GM18868 (cell line): ENCODE results near the gene NPC1L1.
A peak's percentile ranks its signal among the peaks of the same experiment; 100 is the strongest.

Experiments used
- ATAC-seq: cut with Tn5 transposase; IDR thresholded peaks from one replicate; pipeline ENCODE4 v1.9.1; 2021; ENCODE audit warnings: mild to moderate bottlenecking, moderate library complexity; ENCODE audit not compliant: unreplicated experiment

Gene NPC1L1

DNA sequence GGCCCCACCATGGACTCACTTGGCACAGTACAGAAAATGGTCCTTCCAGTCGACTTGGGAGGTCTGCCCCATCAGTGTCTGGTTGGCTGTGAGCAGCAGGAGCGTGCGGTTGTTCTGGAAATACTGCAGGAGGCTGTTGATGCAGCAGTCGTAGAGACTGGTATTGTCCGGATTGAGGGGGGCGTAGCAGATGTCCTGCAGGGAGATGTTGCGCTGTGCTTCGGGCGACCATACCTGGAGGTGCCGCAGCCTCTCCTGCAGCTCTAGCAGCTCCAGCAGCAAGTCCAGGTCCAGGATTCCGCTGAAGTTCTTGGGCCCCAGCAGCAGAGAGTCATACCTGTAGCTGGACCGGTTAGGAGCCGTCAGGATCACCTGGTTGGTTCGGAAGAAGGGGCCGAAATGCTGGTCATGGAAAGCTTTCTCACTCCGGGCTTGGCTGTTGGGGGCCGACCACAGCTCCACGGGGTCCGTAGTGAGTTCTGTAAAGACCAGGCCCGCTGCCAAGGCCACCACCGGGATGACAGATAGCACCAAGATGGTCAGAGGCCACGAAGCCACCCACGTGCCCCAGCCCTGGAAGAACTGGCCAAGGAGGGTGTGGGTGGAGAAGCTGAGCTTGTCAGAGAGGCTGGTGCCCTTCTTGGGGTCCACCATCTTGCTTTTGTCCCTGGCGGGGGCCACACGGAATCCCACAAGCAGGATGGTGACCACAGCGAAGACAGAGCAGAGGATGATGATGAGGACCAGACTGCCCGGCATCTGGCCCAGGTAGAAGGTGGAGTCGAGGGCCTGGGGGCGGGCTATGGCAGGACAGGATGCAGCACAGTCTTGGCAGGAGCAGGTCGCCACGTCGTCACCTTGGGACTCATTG, 2.1 kb downstream of the NPC1L1 start:
- no peak for ATAC-seq

DNA sequence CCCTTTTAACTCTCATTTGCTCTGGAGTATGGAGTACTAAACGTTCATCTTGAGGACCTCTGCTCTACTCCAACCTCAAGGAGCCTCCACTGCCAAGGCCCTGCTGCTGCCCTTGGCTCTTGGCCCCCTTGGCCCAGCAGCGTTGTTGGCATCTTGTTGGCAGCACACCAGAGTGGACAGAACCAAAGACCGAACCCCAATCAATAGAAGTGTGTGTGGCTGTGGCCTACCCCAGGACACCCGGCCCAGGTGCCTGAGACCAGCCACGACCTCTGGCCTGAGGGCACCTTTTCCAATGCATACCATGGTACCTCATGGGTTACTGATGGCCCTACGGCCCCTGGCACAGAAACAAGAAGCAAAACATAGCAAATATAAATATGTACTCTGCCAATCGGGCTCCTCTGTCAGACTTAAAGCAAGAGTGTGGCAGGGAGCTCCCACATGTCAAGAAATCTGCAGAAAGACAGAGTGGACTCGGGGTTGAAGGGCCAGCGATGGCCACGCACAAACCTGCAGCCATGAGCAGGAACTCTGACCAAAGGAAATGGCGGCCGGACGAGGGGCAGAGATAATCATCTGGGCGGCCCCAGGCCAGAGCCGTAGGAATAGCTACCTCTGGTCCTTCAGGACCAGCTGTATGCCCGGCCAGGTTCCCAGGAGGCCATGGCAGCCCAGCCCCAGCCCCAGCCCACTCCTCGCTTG, 2.9 kb downstream of the NPC1L1 start:
- no peak for ATAC-seq

DNA sequence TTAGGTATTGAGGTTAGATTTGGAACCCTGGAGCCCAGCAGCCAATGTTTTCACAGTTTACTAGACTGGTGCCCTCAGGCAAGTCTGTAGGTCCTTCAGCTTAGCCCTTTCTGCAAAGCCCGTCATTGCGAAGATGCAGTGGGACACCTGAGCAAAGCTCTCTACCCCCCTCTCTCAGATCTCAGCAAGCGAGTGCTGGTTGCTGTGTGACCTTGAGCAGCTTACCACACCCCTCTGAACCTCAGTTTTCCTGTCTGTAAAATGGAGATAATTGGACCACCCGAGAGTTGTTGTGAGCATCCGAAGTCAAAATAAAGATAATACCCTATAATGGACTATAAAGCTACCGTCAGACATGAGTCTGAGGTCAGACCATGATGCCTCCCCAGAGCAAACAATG, 3.7 kb downstream of the NPC1L1 start:
- ATAC-seq = no peak

DNA sequence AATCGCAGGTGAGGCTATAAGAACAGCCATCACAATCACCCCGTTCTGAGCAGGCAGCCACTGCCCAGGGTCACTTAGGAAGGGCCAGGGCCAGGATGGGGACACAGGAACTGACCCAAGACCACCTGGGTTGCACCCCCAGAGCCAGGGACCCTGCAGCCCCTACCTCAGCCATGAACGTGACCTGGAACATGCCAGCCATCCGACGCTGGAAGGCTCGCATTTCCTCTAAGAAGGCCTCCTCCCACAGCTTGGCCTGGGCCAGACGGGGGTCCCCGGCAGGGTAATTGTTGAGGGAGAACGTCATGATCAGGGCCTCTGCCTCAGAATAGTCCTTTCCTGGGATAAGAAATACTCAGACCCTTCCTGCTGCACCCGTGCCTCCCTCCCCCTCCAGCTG, 5.0 kb downstream of the NPC1L1 start:
- ATAC-seq = no peak

DNA sequence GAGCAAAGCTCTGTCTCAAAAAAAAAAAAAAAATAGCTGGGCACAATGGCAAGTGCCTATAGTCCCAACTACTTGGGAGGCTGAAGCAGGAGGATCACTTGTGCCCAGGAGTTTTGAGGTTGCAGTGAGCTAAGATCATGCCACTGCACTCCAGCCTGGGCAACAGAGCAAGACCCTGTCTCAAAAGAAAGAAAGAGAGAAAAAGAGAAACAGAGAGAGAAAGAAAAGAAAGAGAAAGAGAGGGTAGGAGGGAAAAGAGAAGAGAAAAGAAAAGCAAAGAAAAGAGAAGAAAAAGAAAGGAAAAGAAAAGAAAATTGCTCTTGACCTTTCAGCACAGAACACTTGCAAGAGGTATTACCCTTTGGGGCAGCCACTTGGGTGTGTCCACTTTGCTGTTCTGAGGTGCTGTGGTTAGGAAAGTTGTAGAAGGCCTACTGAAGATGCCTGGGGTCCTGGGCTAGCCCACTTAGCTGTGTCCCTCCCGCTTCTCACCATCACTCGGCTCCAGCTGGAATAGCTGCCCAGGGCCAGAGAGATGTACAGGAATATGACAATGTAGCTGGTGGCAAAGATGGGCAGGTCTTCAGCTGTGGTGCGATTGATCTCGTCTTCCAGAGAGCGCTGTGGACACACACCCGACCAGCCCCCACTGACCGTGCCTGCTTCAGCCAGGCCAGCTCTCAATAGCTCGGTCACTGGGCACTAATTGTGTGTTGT, 5.6 kb downstream of the NPC1L1 start:
- no peak for ATAC-seq

DNA sequence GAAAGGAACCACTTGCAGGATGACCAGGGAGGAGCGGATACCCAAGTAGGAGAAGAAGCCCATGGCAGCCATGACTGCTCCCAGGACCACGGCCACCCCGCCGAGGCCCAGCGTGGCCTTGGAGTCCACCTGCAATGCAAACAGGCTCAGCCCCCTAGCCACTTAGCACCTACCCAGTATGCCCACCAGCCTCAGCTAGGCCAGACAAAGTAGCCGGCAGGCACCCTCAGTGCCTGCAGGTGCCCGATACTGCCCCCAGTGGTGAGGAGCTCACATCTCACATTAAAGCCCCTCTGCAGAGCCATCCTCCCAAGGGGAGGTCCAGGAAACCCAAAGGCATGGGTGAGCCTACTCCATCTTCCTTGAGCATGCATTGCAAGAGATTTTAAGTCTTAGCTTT, 6.6 kb downstream of the NPC1L1 start:
- peak; percentile 67 for ATAC-seq

DNA sequence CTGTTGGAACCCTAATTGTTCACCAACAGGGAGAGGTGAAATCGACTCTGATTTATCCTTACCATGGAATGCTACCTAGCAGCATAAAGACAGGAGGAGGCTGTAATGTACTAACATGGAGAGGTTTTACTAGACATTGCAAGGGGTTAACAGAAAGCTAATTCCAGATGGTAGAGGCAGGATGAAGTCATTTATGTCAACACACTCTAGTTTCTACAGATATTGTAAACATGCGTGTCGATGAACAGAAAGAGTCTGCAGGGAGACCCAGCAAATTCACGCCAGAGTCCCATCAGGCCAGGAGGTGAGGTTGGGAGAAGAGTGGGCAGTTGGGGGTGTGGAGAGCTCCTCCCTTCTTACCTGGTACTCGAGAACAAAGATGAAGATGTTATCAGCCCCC, 7.0 kb downstream of the NPC1L1 start:
- no peak for ATAC-seq

DNA sequence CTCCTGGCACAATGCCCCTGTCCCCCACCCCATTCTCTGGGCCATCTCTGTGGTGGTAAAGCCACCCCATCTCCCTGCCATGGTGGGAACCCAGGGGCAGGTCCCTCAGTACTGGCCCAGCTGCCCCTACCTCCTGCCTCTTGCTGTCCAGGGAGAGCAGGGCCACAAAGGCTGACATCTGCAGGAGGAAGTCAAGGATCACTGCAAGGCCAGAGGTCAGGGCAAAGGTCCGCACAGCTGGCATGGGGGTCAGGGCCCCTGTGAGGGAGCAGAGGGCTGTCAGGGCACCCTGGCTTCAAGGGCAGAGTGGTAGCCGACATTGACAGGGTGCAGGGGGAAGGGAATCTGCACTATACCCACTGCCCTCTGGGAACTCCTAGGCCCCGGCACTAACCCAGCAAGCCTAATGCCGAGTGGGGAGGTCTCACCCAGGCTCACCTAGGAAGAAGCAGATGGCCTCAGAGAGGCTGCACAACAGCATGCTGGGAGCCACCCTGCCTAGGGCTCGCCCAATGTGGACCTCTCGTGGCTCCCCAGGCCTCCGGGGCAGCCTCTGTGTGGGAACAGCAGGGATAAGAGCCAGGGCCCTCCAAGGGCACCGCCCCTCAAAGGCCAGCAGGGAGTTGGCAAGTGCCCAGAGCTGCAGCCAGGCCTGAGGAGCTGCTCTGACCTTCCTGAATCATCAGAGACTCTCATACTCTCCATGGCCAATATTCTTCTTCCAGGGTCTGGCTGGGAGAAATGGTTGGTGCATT, 7.7 kb downstream of the NPC1L1 start:
- no peak for ATAC-seq

DNA sequence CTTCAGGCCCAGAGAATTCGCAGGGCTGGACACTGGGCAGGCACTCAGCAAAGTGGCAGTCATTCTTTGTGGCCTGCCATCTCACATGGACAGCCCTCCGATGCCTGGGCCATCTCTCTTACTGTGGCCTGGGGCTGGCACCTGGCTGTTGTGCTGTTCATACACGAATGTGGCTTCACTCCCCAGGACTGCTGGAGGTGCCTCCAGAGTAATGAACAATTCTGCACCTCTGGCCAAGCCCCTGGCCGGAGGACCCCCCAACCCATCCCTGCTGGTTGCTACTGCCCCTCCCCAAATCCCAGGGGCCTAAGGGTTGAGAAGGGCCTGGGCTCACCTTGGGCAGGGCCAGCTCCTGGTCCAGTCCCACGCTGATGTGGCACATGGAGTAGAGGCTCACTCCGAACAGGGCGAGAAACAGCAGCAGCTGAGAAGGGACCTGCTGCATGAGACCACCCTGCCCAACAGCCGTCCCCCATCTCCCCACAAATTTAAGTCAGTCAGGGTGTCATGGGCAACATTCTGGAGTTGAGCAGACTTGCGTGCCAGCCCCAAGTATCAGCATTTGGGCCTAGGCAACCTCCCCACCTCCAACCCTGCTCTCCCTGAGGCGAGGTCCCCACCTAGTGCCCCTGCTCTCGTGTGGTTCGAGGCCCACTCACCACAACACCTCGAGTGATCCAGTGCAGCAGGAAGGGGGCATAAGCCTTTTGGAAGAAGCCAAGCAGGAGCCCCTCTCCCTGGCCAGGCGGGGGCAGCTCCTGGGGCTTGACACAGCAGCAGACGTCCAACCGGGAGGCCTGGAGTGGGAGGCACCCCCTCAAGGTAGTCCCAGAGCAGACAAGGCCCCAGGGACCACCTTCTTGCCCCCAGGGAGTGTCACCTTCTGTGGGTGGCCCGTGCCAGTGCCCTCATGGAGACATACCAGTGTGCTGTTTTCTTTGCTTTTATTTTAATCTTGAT, 9.4 kb downstream of the NPC1L1 start:
- no peak for ATAC-seq

DNA sequence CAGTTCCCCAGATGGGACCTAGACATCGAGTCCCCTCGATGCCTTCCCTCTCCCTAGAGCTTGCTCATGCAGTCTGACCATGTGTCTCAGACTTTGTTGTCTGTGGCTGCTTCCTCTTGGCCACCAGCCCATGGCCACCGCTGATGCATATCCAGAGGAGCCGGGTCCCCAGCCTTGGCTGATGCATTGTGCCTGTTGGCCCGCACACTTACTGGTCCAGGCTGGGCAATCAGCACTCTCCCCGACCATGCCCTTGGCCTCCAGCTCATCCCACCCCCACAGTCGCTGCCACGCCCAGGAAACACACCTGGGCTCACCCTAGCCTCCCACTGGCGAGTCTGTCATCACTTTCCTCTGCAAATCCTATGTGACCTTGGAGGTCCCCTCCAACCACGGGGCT, 10.1 kb downstream of the NPC1L1 start:
- ATAC-seq = no peak

DNA sequence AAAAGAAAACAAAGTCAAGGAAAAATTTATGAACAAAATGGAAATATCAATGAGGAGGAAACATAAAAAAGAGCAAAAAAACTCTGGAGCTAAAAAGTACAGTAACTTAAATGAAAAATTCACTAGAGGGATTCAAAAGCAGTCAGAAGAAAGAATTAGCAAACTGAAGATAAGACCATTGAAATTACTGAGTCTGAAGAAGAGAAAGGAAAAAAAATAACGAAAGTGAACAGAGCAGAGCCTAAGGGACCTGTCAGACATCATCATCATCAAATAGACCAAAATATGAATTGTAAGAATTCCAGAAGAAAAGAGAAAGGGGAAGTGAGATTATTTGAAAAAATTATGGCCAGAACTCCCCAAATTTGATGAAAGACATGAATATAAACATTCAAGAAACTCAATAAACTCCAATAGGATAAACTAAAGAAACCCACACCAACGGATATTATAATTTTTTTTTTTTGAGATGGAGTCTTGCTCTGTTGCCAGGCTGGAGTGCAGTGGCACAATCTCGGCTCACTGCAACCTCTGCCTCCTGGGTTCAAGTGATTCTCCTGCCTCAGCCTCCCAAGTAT, 16.2 kb downstream of the NPC1L1 start:
- ATAC-seq = no peak

DNA sequence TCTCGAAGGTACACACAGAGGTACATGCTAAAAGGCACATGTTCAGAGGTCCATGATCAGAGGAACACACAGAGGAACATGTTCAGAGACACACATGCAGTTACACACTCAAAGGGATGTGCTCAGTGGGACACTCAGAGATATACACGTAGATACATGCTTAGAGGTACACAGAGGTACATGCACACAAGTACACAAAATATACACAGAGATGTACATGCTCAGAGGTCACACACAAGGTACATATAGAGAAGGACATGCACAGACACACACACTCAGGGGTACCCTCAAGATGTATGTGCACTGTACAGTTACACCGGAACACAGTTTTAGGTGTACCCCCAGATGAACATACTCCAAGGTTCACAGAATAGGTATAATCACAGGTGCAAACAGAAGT, 18.8 kb downstream of the NPC1L1 start:
- no peak for ATAC-seq

DNA sequence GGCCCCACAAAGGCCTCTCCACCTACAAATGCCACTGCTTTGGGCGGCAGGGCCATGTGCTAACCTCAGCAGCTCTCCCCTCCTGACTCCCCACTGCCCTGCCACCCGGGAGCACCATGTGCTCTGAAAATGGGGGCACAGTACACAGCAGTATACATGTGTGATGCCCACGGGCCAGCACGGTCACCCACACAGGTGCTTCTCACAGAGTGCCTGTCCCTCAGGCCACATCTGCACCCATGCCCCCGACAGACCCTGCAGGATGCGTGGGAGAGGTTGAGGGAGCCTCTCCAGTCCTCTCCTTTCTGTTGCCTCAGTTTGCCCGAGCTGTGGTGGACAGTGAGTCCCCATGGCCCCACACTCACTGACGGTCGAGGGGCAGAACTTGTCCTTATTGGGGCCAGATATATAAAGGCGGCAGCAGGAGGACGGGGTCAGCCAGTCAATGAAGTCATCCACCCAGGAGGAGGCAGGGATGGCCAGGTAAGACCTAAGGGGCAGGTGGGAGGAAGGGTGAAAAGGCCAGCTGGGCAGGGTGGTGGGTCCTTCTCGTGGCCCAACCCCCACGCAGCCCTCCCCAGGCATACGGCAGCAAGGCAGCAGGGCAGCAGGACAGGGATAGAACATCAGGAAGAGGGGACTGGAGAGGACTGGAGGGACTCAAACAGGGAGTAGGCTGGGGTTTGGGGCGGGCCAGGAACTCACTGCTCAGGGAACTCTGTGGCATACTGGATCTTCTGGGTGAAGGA, 19.6 kb downstream of the NPC1L1 start:
- no peak for ATAC-seq

DNA sequence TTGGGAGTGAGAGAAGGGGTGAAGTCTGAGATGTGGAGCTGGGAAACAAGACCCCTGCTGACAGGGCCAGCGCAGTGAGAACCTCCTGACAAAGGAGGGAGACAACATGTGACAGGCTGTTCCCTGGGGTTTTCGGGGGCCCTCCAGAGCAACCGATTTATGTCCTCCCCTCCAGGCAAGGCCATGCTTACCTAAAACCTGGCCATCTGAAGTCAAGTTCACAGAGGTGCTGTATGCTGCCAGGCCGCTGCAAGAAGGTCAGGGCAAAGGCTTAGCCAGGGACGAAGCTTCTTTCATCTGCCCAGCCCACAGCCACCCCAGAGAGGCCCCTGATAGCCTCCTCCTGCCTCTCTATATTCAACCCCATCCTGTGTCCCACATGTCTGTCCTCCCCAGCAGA, 20.6 kb downstream of the NPC1L1 start:
- no peak for ATAC-seq

DNA sequence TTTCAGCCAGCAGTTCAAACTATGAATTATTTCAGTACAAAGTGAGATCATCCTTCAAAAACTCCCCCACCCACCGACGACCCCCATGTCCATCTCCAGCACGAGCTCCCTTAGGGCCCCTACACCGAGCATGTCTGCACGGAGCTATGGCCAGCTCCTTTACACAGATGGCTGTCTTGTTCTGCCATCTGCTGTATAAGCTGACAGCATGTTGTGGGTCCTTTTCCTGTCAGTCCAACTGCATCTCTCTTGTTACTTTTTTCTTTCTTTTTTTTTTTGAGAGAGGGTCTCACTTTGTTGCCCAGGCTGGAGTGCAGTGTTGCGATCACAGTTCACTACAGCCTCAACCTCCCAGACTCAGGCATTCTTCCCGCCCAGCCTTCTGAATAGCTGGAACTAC, 21.6 kb downstream of the NPC1L1 start:
- no peak for ATAC-seq

DNA sequence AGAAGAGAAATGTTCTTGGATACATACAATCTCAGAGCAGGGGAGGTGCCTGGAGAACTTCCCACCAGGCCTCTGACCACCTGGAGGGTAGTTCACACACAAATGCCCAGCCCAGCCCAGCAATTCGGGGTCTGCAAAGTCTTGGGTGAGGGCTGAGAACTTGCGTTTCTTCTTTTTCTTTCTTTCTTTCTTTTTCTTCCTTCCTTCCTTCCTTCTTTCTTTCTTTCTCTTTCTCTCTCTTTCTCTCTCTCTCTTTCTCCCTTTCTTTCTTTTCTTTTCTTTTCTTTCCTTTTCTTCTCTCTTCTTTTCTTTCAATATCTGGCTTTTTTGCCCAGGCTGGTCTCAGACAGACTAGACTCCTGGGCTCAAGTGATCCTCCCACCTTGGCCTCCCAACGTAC, 22.4 kb downstream of the NPC1L1 start:
- no peak for ATAC-seq

DNA sequence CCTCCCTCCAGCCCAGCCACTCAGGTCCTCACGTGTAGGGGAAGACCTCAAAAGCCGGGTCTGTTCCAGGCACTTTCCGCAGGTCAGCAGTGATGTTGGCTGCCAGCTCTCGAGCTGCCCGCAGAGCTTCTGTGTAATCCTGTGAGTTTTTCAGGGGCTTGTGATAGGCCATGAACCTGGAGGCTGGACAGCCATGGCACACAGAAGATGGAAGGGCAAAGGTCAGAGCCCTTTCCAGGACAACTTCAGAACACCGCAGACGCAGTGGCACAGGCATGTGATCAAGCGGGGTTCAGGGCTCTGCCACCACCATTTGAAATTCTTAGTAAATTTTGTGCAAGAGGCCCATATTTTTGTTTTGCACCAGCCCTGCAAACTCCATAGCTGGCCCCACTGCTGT, 24.0 kb downstream of the NPC1L1 start:
- no peak for ATAC-seq

DNA sequence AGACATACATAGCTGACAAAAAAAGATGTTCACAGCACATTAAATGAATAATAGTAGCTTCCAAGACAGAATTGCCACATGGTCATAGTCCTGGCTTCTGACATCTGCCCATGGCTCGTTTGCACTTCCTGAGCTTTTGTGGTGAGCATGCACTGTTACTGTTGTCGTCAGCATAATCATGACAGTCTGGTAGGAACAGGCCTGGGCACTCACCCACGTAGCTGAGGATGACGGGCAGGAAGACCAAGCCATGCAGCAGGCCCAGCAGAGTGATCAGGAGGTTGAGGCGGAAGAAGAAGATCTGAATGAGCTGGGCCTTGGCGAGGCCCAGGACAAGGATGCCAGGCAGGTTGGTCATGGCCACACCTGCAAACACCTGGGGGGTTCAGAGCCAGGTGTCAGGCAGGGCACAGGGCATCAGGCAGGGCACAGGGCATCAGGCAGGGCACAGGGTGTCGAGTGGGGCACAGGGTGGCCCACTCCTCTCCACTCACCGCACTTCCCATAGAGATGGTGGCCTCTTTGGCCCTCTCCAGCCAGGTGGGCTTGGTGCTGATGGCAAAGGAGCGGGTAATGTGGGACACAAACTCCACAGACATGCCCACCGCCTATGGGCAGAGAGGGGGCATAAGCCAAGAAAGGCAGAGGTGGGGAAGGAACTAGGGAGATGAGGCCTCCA, 25.4 kb downstream of the NPC1L1 start:
- ATAC-seq = no peak
